Motor neuron (in vitro differentiated cells): Measurements from ENCODE around the gene TRAT1. TPM values are rescaled to one million over a fixed set of nuclear protein-coding genes. Genes with fewer than 3 reads are reported as not detected.
"Not testable (repeated sequence)": the region's sequence is repeated elsewhere in the genome, so short reads cannot be mapped to it uniquely, and the experiment has no call there.

Source experiments
- ATAC-seq, 8 experiments: fragments of 200-7000 bp; cut with Tn5 transposase; replicated peaks in 6 of 8; 2 replicates each; pipeline ENCODE4 v1.8.0; 2021; ENCODE audit warnings: mild to moderate bottlenecking in 8 of 8, moderate library complexity in 8 of 8
- H3K27ac ChIP-seq, 2 donors: fragments of 250-450 bp; sonication (Bioruptor Pico); 2 replicates each; pipeline ENCODE4 v1.9.0; 2021; ENCODE audit warnings: antibody characterized with exemption in 2 of 2, mild to moderate bottlenecking in 2 of 2, moderate library complexity in 1 of 2
- H3K4me1 ChIP-seq, 2 donors: fragments of 250-450 bp; sonication (Bioruptor Pico); replicated peaks in 1 of 2; 2 replicates each; pipeline ENCODE4 v1.6.1; 2021; ENCODE audit warnings: antibody characterized with exemption in 2 of 2, mild to moderate bottlenecking in 2 of 2, moderate library complexity in 1 of 2
- H3K4me3 ChIP-seq, 5 donors: fragments of 250-450 bp; sonication (Bioruptor Pico); 2 replicates each; pipeline ENCODE4 v1.9.0; 2021; ENCODE audit warnings: antibody characterized with exemption in 5 of 5, mild to moderate bottlenecking in 5 of 5, moderate library complexity in 4 of 5
- WGBS, 10 experiments: fragments of 450-650 bp; shearing (Covaris generic); methylation state at CpG; one replicate each; pipeline ENCODE4 v1.0.0; 2022; 5-methylcytosine and 5-hydroxymethylcytosine counted together
- in situ Hi-C, 9 experiments: fragments of 400-800 bp; cut with MboI; loops; one replicate each; pipeline ENCODE4 v1.15.0; 2021; ENCODE audit warnings: low sequenced_read_pairs in 9 of 9, low pct_unique_long_range_greater_than_20kb in 2 of 9; ENCODE audit not compliant: unreplicated experiment in 9 of 9
- total RNA-seq, 8 experiments: library from RNA; unstranded; fragments of 300-600 nt; gene quantifications; 2 replicates each; pipeline versions ENCODE4 v1.2.3 to v1.2.4, GENCODE V29; 2022

Gene TRAT1, protein sequence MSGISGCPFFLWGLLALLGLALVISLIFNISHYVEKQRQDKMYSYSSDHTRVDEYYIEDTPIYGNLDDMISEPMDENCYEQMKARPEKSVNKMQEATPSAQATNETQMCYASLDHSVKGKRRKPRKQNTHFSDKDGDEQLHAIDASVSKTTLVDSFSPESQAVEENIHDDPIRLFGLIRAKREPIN
- 10 to 100 TPM in 1 of 8 experiments, 1 to 10 TPM in 1, under 1 TPM in 2, not detected in 4; 0.33 to 14.7 (median 0.72) TPM for total RNA-seq

DNA sequence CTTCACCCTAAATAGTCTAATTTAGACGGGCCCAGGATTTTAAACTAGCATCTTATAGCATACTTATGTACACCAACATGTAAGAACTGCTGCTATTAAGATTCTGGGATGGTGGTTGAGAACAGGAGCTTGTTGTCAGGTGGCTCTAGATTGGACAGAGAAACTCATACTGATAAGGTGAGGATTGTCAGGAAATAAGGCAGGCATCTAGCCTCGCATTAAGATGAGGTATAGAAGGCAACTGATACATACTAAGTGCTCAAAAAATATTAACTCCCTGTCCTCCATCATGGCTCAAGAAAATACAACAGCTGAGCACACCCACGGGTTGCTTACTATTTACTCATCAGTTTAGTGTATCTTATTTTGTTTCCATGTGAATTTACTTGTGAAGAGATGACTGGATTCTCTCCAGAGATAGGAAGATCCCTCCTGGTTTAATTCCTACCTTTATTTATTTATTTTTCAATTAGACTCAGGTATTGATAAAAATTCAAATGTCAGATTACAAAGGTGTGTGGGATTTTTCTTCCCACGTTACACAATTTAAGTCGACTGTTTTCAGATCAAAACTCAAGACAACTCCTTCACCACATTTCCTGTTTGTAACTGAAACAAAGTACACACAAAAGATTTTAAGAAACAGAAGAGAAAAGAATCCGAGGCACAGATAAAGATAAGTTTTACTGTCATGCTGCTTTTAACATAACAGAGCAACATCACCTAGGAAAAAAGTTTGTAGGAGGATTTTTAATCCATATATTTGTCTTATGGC is at the start of gene TRAT1:
TRAT1 (plus strand) TSS at position 664 of the 775 bp plus-strand sequence. CDS start 142 bp downstream, outside the sequence.
- no peak within 1 kb of the TSS for H3K4me3 ChIP-seq
- in situ Hi-C loops: no loop called here
- peaks cover 0 to 12% of the 10 kb centered on the region in 2 donors for H3K4me1 ChIP-seq
- no peak for ATAC-seq
- no peak within 1 kb of the TSS for H3K27ac ChIP-seq
- WGBS, 10 experiments: 9 to 87% (median 57%) methylated on average over 2 to 6 of the region's 6 CpGs; no CpG with 5 or more reads in 1 of the 10 experiments

DNA sequence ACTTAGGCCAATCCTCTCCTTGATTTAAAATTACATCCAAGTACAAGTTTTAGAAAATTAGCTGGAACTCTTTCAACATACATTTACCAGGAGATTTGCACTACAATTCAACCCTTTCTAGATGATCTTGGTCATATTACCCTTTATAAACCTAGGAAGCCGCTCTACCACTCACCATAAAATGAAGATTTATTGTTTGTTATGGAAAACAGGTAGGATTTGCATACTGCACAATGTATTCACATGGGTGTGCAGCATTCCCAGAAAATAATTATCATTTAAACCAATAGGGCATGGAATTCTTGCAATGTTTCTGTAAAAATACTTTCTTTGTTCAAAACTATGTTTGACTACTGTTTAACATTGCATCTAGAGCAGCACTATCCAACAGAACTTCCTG is 46.9 kb upstream of the TRAT1 start:
- WGBS, 10 experiments: 14 to 86% (median 63%) methylated on average over 1 of the region's 1 CpG; no CpG with 5 or more reads in 3 of the 10 experiments
- Histone ChIP-seq H3K4me1 (no peaks in the 10 kb centered on the region), H3K4me3 (no peak overlapping the region), H3K27ac (no peak overlapping the region)
- in situ Hi-C loops: no loop called here
- ATAC-seq: peak in 3 of 8 experiments; percentile 37 to 77 (median 55)

DNA sequence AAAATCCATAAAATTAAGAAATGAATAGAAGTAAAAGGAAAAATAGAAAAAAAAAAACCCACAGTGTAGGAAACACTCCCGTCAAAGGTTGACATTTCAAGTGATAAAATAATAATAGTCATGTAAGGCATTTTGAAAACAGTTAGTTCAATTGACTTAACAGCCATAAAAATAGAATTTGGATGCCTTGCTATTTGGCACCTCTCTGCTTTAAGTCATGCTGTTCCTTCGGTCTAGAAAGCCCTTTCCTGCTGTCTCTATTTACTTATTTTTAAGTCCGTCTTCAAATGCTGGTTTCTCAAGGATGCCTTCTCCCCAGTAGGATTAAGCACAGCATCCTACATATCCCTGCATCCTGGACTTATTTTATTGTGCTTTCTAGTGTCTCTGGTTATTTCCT is 43.1 kb upstream of the TRAT1 start:
- Histone ChIP-seq H3K4me1 (no peaks in the 10 kb centered on the region), H3K4me3 (no peak overlapping the region), H3K27ac (no peak overlapping the region)
- no peak for ATAC-seq
- WGBS, 10 experiments: 5 to 100% (median 90%) methylated on average over 1 to 3 of the region's 3 CpGs
- in situ Hi-C loops: no loop called here

DNA sequence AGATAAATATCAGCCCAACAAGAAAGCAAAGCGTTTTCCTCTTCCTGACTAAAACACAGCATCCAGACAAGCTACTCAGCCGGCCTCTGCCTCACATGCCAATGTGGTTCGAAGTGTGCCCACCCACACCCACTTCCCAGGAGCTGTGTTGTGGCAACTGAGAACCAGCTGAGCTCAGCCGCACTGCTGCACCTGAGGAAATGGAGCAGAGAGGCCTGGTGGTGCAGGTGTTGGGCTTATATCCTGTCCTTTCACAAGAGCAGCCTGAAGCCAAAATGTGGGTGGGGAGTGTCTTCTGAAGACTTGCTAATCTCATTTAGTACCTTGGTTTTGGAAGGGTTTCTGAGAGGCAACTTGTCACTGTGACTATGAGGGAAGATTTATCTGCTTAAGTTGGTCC is 42.4 kb upstream of the TRAT1 start:
- 35 to 100% (median 80%) methylated on average over 1 to 3 of the region's 4 CpGs; no CpG with 5 or more reads in 6 of the 10 experiments for WGBS, 10 experiments
- no peak overlapping the region for H3K27ac ChIP-seq
- H3K4me3 ChIP-seq: no peak overlapping the region
- H3K4me1 ChIP-seq: no peaks in the 10 kb centered on the region
- in situ Hi-C loops: no loop called here
- no peak for ATAC-seq

DNA sequence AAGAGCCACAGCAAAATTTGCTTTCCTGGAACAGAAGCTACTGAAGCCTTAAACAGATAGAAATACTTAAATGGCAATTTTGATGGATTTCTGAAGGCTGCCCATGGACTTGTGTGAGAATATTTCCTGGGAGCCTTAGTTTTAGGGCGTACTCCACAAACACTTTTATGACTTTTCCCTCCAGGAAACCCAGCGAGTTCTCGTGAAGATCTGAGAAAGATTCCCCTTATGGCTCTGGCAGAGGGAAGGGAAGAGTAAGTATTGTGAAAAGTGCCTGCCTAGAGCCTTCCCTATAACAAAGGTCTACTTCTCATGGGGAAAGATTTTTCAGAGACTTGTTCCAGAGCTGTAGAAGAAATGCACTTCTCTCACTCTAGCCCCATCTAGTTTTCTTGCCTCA is 31.1 kb upstream of the TRAT1 start:
- WGBS, 10 experiments: 4 to 75% (median 39%) methylated on average over 1 to 3 of the region's 3 CpGs; no CpG with 5 or more reads in 2 of the 10 experiments
- no peak for ATAC-seq
- Histone ChIP-seq H3K4me3 (no peak overlapping the region), H3K27ac (no peak overlapping the region), H3K4me1 (no peaks in the 10 kb centered on the region)
- in situ Hi-C loops: no loop called here

DNA sequence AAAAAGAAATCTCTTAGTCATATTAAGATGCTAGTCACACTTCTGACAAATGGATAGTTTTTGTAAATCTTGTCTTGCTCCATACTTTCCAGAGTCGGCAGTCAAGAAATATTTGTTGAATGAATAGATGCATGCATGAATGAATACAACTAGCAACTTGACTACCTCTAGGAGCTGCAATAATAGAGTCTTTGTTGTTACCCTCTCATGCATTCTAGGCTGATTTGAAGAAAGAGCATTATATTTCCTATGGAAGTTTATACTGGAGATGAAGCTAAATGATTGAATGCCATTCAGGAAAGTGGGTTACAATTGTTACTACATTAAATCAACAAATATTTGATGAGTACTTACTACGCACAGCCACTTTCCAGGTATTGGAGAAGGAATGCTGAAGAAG is 18.1 kb upstream of the TRAT1 start:
- ATAC-seq: peak in 2 of 8 experiments; percentile 28 to 33
- WGBS, 10 experiments: 29 to 100% (median 52%) methylated on average over 1 to 2 of the region's 2 CpGs; no CpG with 5 or more reads in 4 of the 10 experiments
- in situ Hi-C loops: no loop called here
- no peak overlapping the region for H3K27ac ChIP-seq
- H3K4me3 ChIP-seq: no peak overlapping the region
- H3K4me1 ChIP-seq: no peaks in the 10 kb centered on the region

DNA sequence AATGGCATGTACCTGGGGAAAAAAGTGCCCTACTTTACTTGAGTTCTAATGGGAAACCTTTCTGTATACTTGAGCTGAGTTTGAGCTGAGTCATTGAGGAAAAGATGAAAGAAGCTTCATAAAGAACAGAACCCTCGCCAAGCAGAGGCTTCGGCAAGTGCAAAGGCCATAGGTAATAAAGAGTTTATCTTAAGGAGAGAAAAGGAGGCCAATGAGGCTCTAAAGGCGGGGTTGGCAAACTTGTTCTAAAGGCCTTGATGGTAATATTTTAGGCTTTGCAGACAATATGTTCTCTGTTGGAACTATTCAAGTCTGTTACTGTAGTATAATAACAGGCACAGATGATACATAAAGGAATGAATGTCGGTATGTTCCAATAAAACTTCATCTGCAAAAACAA is 17.6 kb upstream of the TRAT1 start:
- WGBS, 10 experiments: 22 to 94% (median 87%) methylated on average over 1 to 4 of the region's 4 CpGs; no CpG with 5 or more reads in 2 of the 10 experiments
- H3K4me3 ChIP-seq: no peak overlapping the region
- in situ Hi-C loops: no loop called here
- no peak overlapping the region for H3K27ac ChIP-seq
- H3K4me1 ChIP-seq: no peaks in the 10 kb centered on the region
- no peak for ATAC-seq

DNA sequence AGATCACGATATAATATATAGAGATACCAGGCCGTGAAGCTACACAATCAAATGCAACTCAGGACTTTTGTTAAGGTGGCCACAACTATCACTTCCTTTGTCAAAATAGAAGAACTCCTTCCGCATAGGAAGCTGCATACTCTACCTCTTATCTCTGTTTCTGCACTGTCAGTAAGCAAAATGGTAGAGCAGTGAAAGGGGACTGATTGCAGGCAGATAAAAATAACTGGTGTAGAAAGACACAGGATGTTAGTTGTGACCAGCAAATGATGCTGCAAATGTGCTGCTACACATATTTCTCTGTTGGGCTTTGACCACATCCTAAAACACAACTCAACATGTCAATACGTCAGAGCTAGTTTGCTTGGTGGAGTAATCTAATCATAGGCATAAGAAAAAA is 16.3 kb upstream of the TRAT1 start:
- Histone ChIP-seq H3K4me1 (no peaks in the 10 kb centered on the region), H3K4me3 (no peak overlapping the region), H3K27ac (no peak overlapping the region)
- in situ Hi-C loops: no loop called here
- no peak for ATAC-seq
- WGBS, 10 experiments: 23 to 100% (median 85%) methylated on average over 1 to 4 of the region's 4 CpGs

DNA sequence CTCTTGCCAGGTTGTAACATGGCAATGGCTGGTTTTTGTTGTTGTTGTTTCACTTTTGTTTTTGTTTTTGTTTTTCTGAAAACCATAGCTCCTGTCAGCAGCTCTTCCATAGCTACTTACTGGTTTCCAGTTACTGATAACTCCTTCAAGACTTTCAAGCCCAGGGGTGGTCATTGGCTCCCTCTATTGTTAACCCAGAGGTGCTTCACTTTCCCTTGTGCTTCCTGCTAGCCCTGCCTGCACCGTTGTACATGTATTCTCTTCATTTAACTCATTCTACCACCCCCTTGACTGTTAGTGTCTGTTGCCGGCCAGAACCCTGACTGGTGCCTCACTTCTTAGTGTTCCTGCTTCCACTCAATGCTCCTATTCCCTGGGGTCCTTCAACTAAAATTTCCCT is 4.2 kb upstream of the TRAT1 start:
- in situ Hi-C loops: no loop called here
- WGBS, 10 experiments: 0 to 56% (median 21%) methylated on average over 1 to 2 of the region's 2 CpGs; no CpG with 5 or more reads in 3 of the 10 experiments
- ATAC-seq: peak in 3 of 8 experiments; percentile 55 to 80 (median 76)

DNA sequence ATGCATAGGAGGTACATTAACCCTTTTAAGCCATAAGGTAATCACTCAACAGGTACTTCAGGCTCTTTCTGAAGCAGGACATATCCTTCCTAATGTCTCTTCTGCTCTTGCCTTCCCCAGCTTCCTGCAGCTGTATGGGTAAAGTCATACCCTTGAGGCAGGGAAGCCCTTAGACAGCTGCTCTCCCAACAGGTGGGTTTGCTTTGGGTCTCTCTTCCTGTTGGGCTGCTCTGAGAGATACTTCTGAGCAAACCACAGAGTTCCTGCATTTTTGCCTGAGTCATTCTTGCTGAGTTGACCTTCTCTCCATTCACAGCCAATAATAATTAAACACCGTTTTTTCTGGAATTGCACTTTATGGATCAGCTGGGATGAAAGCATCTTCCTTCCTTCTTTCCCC is 2.0 kb upstream of the TRAT1 start:
- 67 to 100% (median 100%) methylated on average over 1 of the region's 1 CpG; no CpG with 5 or more reads in 4 of the 10 experiments for WGBS, 10 experiments
- in situ Hi-C loops: no loop called here
- no peaks in the 10 kb centered on the region for H3K4me1 ChIP-seq
- ATAC-seq: no peak
- H3K27ac ChIP-seq: no peak overlapping the region
- H3K4me3 ChIP-seq: no peak overlapping the region

More for the DNA sequence above, 4.2 kb upstream of the TRAT1 start:
- Histone ChIP-seq H3K4me3 (no peak overlapping the region), H3K27ac (no peak overlapping the region), H3K4me1 (no peaks in the 10 kb centered on the region)

DNA sequence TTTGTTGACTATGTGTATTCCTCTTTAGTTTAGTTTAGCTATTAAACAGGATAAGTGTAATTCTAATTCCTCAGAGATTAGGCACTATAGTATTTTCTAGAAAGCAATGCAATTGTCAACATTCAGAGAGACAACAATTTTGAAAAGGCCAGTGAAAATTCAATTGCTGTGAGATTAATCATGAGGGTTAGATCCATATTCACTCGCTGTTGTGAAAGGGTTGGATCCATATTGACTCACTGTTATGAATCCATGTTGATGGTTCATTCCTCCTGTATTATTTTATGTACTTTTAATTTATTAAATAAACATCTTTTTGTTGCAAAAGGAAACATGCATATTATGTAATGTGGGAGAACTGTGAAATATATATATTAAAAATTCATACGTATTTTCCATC is 641 bp downstream of the TRAT1 start:
- Histone ChIP-seq H3K4me3 (no peak overlapping the region), H3K27ac (no peak overlapping the region), H3K4me1 (peaks cover 0 to 13% of the 10 kb centered on the region in 2 donors)
- in situ Hi-C loops: no loop called here
- WGBS, 10 experiments: 0 to 100% (median 92%) methylated on average over 1 to 2 of the region's 2 CpGs
- ATAC-seq: no peak

DNA sequence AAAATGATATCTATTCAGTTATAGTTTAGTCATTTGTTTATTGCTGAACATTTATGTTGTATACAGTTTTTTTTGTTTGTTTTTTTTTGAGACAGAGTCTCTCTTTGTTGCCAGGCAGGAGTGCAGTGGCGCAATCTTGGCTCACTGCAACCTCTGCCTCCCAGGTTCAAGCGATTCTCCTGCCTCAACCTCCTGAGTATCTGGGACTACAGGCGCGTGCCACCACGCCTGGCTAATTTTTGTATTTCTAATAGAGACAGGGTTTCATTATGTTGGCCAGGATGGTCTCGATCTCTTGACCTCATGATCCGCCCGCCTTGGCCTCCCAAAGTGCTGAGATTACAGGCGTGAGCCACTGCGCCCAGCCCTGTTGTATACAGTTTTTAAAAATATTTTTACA is 1.2 kb downstream of the TRAT1 start:
- H3K4me1 ChIP-seq: peaks cover 0 to 16% of the 10 kb centered on the region in 2 donors
- ATAC-seq, H3K4me3 ChIP-seq, H3K27ac ChIP-seq, in situ Hi-C loops: not testable (repeated sequence)
- WGBS, 10 experiments: 53 to 100% (median 92%) methylated on average over 2 to 10 of the region's 10 CpGs; no CpG with 5 or more reads in 4 of the 10 experiments

DNA sequence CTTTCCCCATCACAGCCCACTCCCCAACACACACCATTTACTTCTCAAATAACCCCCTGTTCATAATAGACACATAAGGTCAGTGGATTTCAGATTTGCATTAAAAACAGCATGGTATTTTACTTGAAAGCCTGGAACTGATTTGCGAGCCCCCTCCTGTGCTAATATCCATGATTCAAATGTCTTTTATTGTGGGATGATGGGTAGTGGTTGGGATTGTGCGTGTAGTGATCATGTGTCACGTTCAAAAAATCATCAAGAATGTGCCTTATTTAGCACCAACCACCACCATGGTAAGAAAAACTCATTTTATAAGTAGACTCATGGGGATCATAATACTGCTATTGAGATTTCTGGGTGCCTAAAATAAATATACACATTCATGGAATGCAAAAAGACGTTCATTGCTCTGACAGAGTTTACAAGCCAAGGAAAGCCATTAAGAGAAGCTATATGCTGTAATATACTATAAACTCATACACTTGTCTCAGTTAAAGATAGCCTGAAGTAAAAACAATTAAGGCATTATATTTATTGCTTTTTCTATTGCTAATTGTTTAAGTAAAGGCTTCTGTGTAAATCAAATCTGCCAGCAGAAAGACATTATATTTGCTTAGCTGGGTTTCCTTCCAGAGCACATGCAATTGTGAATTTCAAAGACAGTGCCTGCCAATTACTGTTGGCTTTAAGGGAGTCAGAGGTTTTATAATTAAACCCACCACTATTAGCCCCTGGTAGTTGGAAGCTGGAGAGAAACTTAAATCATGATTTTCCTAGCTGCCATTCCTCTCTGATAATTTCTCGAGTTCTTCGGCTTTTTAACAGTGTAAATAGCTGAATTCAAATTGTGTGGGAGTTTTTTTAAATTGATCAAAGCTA is 4.0 kb downstream of the TRAT1 start:
- 6 to 90% (median 61%) methylated on average over 1 to 6 of the region's 6 CpGs for WGBS, 10 experiments
- peak in 5 of 8 experiments; percentile 18 to 64 (median 28) for ATAC-seq
- in situ Hi-C loops: no loop called here
- peaks cover 0 to 16% of the 10 kb centered on the region in 2 donors for H3K4me1 ChIP-seq
- no peak overlapping the region for H3K4me3 ChIP-seq
- H3K27ac ChIP-seq: no peak overlapping the region
